OCI-LY3 (cell line): ENCODE measurements around the gene COL24A1.

Source experiments
- EZH2phosphoT487 ChIP-seq: fragments of 200-600 bp; shearing (Covaris generic); IDR thresholded peaks from 2 replicates; pipeline ENCODE4 v1.6.1; 2018; ENCODE audit warnings: antibody characterized with exemption, mixed run types, low read depth
- TF ChIP-seq, protein P1 (sequence below): fragments of 200-600, 300-600 bp; sonication (generic); IDR thresholded peaks from 2 replicates; pipeline ENCODE4 v1.5.1; 2014; ENCODE audit warnings: antibody characterized with exemption, low read length, low read depth

DNA sequence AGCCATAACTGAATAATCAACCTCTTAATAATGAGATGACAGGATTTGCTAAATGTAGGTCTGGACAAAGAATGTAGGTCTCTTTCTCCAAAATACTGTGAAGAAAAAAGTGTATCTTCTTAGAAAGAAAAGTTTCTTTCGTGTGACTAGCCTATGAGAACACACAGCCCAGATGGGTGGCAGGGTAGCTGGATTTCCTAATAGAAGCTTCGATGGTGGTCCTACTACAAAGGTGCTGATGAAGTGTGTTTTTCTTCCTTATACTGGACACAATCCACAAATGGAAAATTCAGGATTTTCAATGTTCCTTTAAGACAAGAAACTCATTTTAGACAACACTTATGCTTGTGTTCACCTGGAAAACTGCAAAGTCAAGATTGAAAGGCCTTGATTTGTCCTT is 358.2 kb downstream of the COL24A1 start:
- TF ChIP-seq, protein P1, sequence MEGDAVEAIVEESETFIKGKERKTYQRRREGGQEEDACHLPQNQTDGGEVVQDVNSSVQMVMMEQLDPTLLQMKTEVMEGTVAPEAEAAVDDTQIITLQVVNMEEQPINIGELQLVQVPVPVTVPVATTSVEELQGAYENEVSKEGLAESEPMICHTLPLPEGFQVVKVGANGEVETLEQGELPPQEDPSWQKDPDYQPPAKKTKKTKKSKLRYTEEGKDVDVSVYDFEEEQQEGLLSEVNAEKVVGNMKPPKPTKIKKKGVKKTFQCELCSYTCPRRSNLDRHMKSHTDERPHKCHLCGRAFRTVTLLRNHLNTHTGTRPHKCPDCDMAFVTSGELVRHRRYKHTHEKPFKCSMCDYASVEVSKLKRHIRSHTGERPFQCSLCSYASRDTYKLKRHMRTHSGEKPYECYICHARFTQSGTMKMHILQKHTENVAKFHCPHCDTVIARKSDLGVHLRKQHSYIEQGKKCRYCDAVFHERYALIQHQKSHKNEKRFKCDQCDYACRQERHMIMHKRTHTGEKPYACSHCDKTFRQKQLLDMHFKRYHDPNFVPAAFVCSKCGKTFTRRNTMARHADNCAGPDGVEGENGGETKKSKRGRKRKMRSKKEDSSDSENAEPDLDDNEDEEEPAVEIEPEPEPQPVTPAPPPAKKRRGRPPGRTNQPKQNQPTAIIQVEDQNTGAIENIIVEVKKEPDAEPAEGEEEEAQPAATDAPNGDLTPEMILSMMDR, result no peak
- no peak for TF ChIP-seq EZH2phosphoT487
